ENCODE measurements around the gene CKLF.
"Not testable (repeated sequence)": the region's sequence is repeated elsewhere in the genome, so short reads cannot be mapped to it uniquely, and the experiment has no call there.

Gene CKLF

GRCh38 chr16:66609139-66609510 lies 56.7 kb downstream of the CKLF start:
- Histone ChIP-seq H4K20me1 (ENCODE audit: insufficient read depth, low read length) (no peaks in the 10 kb centered on the region), H3K79me2 (ENCODE audit: insufficient read depth, low read length) (no peaks in the 10 kb centered on the region), H3K4me3 (ENCODE audit: low read depth, low read length, poor library complexity, severe bottlenecking) (no peak overlapping the region), H3F3A (ENCODE audit: insufficient read depth, low read length) (no peaks in the 10 kb centered on the region), H3K4me2 (ENCODE audit: low read length) (no peak overlapping the region), H3K9me3 (ENCODE audit: low read length) (no peaks in the 10 kb centered on the region), H3K27ac (ENCODE audit: low read depth, low read length, poor library complexity, severe bottlenecking) (no peak overlapping the region), H3K9ac (ENCODE audit: low read length) (no peak overlapping the region), H2AFZ (ENCODE audit: low read length) (no peak overlapping the region), H3K9me2 (ENCODE audit: low read depth, low read length) (no peaks in the 10 kb centered on the region), H3K4me1 (ENCODE audit: insufficient read depth, low read length, severe bottlenecking) (peaks cover 20% of the 10 kb centered on the region), H3K27me3 (ENCODE audit: insufficient read depth, low read length) (no peaks in the 10 kb centered on the region), H3K36me3 (ENCODE audit: insufficient read depth, low read length) (peaks cover 25% of the 10 kb centered on the region)
- no peak for TF ChIP-seq EZH2 (IDR thresholded peaks at IDR 0.05; ENCODE audit: borderline replicate concordance, low read length)
- no peak for TF ChIP-seq CTCF (IDR thresholded peaks at IDR 0.05; ENCODE audit: low read length)

GRCh38 chr16:66610111-66610820 lies 57.9 kb downstream of the CKLF start:
- H3K27ac ChIP-seq (ENCODE audit: low read depth, low read length, poor library complexity, severe bottlenecking): no peak overlapping the region
- no peaks in the 10 kb centered on the region for H3K79me2 ChIP-seq (ENCODE audit: insufficient read depth, low read length)
- H3K4me1 ChIP-seq (ENCODE audit: insufficient read depth, low read length, severe bottlenecking): peaks cover 19% of the 10 kb centered on the region
- no peaks in the 10 kb centered on the region for H3K9me3 ChIP-seq (ENCODE audit: low read length)
- H3K27me3 ChIP-seq (ENCODE audit: insufficient read depth, low read length): no peaks in the 10 kb centered on the region
- no peak overlapping the region for H2AFZ ChIP-seq (ENCODE audit: low read length)
- H3K9me2 ChIP-seq (ENCODE audit: low read depth, low read length): no peaks in the 10 kb centered on the region
- H3F3A ChIP-seq (ENCODE audit: insufficient read depth, low read length): no peaks in the 10 kb centered on the region
- no peak for TF ChIP-seq CTCF (IDR thresholded peaks at IDR 0.05; ENCODE audit: low read length)
- TF ChIP-seq EZH2 (IDR thresholded peaks at IDR 0.05; ENCODE audit: borderline replicate concordance, low read length): no peak
- no peak overlapping the region for H3K4me2 ChIP-seq (ENCODE audit: low read length)
- no peak overlapping the region for H3K4me3 ChIP-seq (ENCODE audit: low read depth, low read length, poor library complexity, severe bottlenecking)
- no peaks in the 10 kb centered on the region for H4K20me1 ChIP-seq (ENCODE audit: insufficient read depth, low read length)
- no peak overlapping the region for H3K9ac ChIP-seq (ENCODE audit: low read length)
- peaks cover 25% of the 10 kb centered on the region for H3K36me3 ChIP-seq (ENCODE audit: insufficient read depth, low read length)

GRCh38 chr16:66611911-66612310 lies 59.5 kb downstream of the CKLF start:
- H3K27me3 ChIP-seq (ENCODE audit: insufficient read depth, low read length); H2AFZ ChIP-seq (ENCODE audit: low read length); H3K9me3 ChIP-seq (ENCODE audit: low read length); H3K9ac ChIP-seq (ENCODE audit: low read length); H3K27ac ChIP-seq (ENCODE audit: low read depth, low read length, poor library complexity, severe bottlenecking); H3F3A ChIP-seq (ENCODE audit: insufficient read depth, low read length); H3K4me1 ChIP-seq (ENCODE audit: insufficient read depth, low read length, severe bottlenecking); H3K79me2 ChIP-seq (ENCODE audit: insufficient read depth, low read length); H3K4me3 ChIP-seq (ENCODE audit: low read depth, low read length, poor library complexity, severe bottlenecking); H3K4me2 ChIP-seq (ENCODE audit: low read length); H4K20me1 ChIP-seq (ENCODE audit: insufficient read depth, low read length); H3K9me2 ChIP-seq (ENCODE audit: low read depth, low read length): not testable (repeated sequence)
- peaks cover 25% of the 10 kb centered on the region for H3K36me3 ChIP-seq (ENCODE audit: insufficient read depth, low read length)

- no peaks in the 10 kb centered on the region for H3K9me3 ChIP-seq (ENCODE audit: low read length)
- no peak overlapping the region for H2AFZ ChIP-seq (ENCODE audit: low read length)
- H3K4me1 ChIP-seq (ENCODE audit: insufficient read depth, low read length, severe bottlenecking): peaks cover 5% of the 10 kb centered on the region
- H3K9me2 ChIP-seq (ENCODE audit: low read depth, low read length): no peaks in the 10 kb centered on the region
- H3K4me3 ChIP-seq (ENCODE audit: low read depth, low read length, poor library complexity, severe bottlenecking): no peak overlapping the region
- no peaks in the 10 kb centered on the region for H3F3A ChIP-seq (ENCODE audit: insufficient read depth, low read length)
- H3K79me2 ChIP-seq (ENCODE audit: insufficient read depth, low read length): no peaks in the 10 kb centered on the region
- H3K36me3 ChIP-seq (ENCODE audit: insufficient read depth, low read length): peaks cover 25% of the 10 kb centered on the region
- no peaks in the 10 kb centered on the region for H3K27me3 ChIP-seq (ENCODE audit: insufficient read depth, low read length)
- TF ChIP-seq EZH2 (IDR thresholded peaks at IDR 0.05; ENCODE audit: borderline replicate concordance, low read length) (no peak), CTCF (IDR thresholded peaks at IDR 0.05; ENCODE audit: low read length) (no peak)
- H4K20me1 ChIP-seq (ENCODE audit: insufficient read depth, low read length): no peaks in the 10 kb centered on the region
- no peak overlapping the region for H3K27ac ChIP-seq (ENCODE audit: low read depth, low read length, poor library complexity, severe bottlenecking)
- no peak overlapping the region for H3K9ac ChIP-seq (ENCODE audit: low read length)
- H3K4me2 ChIP-seq (ENCODE audit: low read length): no peak overlapping the region
Measured at GRCh38 chr16:66612422-66612821, 60.0 kb downstream of the CKLF start.
